SW 1271 (cell line): ENCODE measurements around the gene SUMO3.
A peak's percentile ranks its signal among the peaks of the same experiment; 100 is the strongest.
"Not testable (repeated sequence)": the region's sequence is repeated elsewhere in the genome, so short reads cannot be mapped to it uniquely, and the experiment has no call there.

Source experiments
- DNase-seq, 2 experiments: peaks; one replicate each; lab custom pipeline; 2025; lab: John Stamatoyannopoulos, UW

Gene SUMO3

DNA sequence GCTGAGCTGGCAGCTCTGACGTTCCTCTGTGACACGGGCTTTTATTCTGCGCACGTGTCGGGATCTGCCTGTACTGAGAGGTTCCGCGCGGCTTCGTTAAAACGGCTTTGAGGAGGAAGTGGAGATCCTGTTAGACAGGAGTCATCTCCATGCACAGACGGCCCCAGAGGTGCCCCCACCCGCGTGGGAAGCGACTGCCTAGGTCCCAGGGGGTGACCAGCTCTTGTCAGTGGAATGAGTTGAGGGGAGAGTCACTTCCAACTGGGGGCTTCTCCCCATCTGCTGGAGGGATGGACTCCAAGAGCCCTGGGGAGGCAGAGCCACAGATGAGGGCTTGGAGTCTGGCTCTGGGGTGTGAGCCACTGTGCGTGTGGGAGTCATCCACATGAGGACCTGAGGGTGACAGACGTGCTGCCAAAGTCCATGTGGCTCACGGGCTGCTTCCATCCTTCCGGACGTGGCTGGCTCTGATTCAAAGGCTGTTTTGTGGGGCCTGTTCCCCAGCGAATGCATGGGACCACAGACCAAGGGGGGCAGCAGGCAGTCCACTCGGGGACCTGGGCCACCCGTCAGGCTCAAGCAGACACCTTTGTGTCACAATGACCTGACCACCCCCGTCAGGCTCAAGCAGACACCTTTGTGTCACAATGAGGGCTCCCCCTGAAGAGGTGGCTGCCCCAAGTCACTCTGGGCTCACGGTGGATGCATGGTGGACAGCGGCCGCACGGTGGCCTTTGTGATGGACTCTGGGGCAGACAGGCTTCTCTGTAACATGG, 28.8 kb upstream of the SUMO3 start:
- no peak for DNase-seq

DNA sequence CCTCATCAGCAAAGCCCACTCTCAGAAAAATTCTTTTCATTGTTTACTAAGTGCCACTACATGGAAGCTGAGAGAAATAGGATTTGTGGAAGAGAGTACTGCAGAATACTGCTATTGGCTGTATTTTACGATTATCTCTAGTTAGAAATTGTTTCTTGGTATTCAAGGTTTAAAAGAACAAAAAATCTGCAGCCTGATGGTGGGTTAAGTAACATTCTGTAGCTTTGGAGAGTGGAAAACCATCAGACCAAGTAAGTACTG, 28.3 kb upstream of the SUMO3 start:
- DNase-seq = no peak

DNA sequence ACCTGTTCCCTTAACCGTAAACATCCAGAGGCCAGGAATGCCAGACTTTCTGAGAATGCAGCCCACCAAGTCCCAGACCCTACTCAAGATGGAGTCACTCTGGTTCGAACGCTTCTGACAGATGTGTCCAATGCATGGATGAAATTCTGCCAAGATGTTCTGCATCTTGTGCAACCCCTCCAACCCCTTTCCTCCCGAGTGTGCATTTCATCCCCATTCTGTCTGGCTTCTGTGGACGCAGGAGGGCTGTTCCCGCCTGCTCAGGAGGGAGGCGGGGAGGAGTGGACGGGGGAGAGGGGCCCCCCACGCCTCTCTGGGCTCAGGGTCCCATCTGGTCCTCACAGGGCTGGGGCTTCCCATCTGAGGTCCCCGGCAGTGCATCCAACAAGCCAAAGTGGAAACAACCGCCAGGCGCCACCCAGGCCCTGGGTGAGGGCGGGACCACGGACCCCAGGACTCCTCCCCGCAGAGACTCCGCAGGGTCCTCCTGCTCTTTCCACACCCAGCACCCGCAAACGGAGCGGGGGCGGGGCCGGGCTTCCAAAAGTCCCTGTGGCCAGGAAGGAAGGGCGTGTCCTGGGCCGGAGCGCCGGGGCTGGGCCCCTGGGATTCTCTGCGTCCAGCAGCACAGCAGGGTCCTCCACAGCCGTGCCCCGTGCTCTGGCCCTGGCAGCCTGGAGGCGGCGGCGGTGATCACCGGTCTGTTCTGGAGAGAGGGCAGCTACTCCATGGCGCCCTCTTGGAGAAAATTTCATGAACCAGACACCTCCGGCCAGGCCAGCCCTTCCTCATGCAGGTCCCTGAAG, 27.8 kb upstream of the SUMO3 start:
- peak; percentile 29 to 62 for DNase-seq

DNA sequence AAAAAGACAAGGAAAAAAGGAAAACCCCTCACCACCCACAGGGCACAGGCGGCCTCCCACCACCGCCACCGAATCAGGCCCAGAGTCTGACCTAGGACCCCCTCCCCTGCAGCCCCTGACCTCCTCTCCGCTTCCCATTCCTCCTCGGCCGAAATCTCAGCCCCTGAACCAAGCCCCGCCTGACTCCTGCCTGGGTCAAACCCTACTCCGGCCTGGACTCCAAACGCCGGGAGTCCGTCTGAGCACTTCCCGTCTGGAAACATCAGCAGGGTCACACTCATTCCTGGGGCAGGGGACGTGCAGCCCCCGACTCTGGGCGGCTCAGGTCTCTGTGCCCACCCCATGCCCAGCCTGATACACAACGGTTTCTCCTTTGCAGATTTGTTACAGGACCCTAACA, 26.4 kb upstream of the SUMO3 start:
- no peak for DNase-seq

DNA sequence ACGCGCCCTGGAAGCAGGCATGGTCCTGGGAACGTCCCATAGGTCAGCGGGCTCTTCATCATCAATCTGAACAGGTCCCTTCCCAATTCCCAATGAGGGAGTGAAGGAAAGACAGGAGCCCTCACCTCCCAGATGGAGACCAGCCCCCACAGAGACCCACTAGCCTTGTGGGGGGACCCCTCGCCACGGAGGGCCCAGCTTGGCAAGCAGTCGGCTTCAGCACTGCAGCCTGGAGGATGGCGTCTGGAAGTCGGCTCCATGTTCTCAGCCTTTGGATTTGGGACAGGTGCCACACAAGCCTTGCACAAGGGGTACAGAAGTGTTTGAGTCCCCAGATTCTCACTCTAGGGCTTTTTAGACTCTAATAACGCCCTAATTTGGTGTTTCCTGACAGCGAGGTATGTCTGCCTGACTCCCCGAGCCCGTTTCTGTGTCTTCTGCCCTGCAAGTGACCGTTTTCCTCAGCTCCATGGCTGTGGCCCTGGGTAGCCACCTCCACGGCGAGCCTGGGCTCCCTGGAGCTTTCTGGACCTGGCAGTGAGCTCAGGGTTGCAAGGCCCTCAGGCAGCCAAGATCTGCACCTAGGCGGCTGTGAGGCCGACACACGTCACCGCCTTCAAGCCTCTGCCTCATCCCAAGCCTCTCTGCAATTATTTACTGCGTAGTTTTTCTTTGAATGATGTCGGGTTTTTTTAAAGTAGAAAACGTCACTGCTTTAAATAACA, 25.0 kb upstream of the SUMO3 start:
- DNase-seq = no peak

DNA sequence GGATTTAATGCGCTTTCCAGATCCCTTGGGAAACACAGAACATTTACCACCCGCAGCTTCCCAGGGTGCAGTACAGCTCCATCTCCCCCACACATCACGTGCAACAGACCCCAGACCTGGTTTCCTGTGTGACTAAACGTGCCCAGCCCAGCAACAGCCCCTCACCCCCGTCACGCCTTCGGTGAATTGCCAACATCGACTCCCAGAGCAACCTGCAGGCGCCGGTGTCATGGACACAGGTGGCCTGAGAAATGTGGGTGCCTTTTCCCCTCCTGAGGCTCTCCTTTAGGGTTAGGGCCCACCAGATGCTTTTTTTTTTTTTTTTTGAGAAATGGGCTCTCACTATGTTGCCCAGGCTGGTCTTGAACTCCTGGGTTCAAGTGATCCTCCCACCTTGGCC, 24.2 kb upstream of the SUMO3 start:
- no peak for DNase-seq

DNA sequence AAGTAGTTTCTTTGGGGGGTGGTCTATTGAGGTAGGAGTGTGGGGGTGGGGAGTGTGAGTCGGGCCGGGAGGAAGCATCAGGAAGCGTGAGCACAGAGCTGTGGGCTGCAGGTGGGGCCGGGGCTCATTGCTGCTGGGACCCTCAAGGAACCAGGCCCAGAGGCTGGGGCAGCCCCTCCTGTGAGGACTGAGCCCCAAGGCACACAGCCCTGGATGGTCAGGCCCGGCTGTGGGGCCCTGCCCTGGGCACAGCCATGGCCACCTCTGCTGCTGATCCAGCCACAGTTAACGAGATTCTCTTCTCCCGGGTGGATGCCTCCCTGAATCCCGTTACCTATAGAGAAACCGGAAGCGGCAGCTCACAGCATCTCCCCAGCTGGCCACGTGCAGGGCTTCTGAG, 22.9 kb upstream of the SUMO3 start:
- no peak for DNase-seq

DNA sequence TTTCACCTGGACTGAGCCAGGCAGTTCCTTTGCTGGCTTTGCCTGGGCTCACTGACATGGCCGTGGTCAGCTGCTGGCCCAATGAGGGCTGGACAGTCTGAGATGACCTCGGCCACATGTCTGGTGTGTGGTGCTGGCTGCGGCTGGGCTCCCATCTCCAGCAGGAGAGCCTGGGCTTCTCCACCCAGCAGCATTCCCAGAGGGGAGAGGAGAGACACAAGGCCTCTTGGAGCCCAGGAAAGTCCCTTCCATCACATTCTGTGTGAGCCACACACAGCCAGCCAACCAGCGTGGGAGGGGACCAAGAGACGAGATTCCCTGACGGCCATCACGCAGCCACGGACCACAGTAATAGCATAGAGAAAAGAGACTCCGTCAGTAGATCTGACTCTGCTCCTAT, 21.1 kb upstream of the SUMO3 start:
- no peak for DNase-seq

DNA sequence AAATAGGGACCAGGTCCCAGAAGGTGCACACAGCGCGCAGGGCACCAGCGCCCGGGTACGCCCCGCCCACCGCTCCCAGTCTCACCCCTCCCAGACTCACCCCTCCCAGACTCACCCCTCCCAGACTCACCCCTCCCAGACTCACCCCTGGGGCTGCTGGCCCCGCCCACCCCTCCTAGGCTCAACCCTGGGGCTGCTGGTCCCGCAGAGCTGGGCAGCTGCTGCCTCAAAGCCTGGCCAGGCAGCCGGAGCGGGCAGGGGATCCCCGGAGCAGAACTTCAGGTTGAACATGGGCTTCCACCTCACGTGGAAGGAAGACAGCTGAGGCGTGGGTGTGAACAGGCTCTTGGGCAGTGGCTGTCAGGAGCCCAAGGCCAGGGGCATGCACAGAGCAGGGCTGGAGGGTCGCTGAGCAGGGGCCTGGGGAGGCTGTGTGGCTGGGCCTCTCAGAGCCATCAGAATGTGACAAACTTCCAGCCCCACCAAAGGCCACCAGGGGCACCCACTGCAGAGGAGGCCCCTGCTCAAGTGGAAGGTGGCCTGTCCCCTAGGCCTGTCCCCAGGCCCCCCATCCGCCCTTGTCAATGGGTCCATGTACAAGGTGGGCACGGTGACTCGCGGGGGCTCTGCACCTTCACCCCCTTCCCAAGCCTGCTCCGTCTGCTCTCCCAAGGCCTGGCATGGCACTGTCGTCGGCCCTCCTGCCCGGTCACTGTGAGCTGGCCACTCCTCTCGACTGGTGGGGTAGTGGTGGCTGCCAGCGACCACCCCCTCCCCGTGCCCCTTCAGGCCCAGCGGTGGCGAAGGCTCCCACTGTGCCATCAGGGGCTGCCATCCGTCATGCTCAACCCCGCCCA, 20.4 kb upstream of the SUMO3 start:
- no peak for DNase-seq

DNA sequence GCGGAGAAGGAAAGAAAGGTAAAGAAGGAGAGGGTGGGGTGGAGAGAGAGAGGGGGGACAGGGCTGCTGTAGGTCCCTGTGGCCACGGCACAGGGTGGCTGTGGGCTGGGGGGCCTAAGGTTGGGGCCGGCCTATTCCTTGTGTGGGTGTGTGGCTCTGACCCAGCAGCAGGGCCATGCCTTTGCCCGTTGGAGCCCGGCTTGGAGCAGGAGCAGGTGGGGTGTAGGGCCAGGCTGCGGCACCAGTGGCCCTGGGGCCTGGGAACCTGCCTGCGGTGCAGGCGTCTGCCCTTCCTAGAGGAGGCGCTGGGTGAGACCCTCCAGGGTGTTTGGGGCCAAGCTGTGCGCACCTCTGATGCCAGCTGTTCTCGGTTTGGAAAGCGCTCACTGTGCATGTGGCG, 19.7 kb upstream of the SUMO3 start:
- DNase-seq = no peak

DNA sequence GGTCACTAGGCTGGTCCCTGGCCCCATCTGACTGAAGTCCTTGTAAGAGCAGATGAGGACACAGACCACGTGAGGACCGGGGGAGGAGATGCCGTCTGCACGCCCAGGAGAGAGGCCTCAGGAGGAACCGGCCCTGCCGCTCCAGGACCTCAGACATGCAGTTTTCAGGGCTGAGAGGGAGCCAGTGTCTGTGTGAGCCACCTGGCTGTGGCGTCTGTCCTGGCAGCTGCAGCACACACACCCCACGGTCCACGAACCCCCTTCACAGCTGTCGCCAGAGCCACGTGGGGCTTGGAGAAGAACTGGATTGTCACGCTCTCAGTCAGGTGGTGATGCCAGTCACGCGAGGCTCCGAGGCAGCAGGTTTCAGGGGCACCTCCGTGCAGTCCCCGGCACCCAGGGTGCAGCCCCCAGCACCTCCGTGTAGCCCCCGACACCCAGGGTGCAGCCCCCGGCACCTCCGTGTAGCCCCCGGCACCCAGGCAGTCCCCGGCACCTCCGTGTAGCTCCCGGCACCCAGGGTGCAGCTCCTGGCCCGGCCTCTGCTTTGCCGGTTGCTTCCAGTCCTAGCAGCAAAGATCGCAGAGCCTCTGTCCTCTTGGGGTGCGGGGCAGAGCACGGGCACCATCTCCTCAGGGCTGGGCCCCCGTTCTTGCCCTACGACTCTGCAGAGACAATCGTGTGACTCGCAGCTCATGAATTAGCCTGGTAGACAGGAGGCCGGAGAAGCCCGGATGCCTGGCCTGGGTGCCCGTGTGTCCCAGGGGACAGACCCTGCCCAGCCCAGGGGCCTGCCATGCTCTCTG, 19.0 kb upstream of the SUMO3 start:
- no peak for DNase-seq

DNA sequence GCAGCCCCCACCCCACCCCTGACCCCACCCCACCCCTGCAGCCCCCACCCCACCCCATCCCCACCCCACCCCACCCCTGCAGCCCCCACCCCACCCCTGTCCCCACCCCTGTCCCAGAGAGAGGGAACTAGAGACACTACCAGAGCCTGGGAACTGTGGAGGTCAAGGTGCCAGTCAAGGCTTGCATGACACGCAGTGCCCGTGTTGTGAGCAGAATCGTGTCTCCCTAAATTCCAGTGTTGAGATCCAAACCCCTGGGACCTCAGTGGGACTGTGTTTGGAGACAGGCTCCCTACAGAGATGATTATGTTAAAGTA, 18.4 kb upstream of the SUMO3 start:
- DNase-seq = no peak

DNA sequence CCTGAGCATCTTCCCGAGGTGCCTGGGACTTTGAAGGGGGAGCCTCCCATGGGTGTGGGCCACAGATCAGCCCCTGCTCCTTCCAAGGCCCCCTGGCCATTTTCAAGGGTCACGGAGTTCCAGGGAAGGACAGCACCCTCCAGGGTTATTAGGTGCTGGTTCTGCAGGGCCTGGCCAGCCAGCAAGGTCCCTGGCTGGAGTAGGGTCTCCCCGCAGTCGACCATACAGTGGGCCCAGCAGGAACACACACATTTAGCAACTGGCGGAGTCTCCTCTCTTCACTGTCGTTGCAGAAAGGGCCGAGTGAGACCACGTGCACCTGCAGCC, 17.7 kb upstream of the SUMO3 start:
- no peak for DNase-seq

DNA sequence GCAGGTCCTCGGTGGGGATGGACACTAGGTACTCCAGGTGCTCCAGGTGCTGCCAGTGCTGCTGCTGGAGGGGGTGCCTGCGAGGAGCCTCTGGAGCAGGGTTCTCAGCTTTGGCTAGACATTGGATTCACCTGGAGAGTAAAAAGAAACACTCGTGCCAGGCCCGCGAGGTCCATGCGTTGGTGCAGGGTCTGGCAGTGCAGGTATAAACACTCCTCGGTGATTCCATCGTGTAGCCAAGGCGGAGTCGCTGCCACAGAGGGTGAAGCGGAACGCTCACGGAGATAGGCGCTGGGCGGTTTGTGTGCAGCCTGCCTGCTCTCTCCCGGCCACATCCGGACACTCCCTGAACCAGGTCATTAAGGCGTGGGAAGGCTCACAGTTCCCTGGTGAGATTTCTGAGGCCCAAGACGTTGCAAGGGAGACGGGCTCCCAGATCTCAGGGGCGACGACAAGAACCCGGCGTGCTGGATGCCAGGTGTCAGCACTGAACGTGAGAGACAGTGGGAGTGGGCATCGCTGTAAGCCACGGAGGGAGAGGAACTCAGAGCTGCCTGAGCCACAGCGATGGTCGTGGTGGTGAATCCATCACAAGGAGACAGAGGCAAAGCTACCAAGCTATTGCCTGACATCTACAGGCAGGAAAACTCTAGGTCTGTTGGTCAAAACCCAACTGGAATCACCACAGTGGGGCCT, 17.2 kb upstream of the SUMO3 start:
- no peak for DNase-seq

DNA sequence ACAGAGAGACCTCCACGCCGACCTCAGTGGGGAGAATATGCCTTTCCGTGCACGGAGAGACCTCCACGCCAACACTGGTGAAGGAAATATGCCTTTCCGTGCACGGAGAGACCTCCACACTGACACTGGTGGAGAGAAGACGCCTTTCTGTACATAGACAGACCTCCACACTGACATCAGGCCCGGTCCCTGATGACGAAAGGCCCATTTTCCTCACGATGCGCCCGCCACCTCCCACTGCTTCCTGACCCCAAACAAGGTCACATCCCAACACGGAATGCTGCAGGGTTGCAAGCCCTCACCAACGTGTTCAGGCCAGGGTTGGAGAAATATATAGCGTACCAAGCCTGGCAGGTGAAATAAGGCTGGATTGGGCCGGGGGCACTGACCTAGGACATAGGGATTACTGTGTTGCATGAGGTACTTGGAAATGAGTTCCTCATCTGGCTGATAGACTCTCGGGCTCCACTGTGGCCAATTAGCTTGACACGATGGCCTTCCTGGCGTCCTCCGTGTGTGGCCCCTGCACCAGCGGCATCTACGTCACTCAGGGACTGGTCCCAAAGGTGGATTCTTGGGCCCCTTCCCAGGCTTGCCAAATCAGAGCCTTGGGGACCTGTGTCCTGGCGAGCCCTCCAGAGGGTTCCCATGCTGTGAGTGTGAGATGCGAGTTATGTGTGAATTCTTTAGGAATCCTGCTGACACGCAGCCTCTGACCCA, 16.5 kb upstream of the SUMO3 start:
- no peak for DNase-seq

DNA sequence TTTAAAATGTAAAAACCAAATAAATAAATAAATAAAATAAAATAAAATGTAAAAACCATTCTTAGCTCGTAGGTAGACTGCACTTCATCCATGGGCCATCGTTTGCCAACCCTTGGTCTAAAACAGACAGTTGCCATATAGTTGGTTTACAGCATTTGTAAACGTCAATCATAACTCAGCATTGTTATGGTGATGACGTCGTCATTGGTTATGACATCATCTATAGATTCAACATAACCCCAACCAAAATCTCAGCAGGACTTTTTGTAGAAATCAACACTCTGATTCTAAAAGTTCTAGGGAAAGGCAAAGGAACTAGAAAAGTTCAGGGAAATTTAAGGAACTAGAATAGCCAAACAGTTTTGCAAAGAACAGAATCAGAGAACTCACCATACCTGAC, 15.8 kb upstream of the SUMO3 start:
- DNase-seq = no peak

DNA sequence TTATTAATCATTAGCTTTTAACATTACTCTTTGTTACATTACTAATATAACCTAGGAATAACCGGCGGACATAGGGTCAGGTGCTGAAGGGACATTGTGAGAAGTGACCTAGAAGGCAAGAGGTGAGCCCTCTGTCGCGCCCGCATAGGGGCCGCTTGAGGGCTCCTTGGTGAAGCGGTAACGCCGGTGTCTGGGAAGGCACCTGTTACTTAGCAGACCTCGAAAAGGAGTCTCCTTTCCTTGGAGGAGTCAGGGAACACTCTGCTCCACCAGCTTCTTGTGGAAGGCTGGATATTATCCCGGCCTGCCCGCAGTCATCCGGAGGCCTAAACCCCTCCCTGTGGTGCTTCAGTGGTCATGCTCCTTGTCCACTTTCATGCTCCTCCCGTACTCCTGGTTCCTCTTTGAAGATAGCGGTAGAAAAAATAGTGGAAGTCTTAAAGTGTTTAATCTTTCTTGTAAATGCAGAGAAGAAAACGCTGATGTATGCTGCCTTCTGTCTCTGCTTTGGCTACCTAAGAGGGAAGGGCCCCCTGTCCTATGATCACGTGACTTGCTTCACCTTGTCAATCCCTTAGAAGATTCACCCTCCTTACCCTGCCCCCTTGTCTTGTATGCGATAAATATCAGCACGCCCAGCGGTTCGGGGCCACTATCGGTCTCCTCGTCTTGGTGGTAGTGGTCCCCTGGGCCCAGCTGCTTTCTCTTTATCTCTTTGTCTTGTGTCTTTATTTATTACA, 14.8 kb upstream of the SUMO3 start:
- DNase-seq = not testable (repeated sequence)

DNA sequence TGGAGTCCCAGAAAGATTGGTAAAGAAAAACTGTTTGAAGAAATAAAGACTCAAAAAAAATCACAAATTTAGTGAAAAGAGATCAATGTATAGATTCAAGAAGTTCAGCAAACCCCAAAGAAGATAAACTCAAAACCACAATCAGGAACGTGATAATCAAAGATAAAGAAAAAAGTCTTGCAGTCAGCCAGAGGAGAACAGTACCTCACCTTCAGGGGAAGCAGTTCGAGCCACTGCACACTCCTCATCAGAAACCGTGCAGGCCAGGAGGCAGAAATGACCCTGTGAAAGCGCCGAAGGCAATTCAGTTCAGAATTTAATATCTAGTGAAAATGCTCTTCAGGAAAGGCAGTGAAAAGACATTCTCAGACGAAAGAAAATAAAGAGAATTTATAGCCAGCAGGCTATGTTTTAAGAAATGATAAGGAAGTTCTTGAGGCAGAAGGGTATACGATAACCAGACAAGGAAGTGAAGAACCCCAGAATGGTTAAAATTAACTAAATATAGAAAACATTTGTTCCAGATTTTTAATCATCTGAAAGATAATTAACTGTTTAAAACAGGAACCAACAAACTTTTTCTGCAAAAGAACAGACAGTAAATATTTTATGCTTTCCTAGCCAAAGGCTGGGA, 13.5 kb upstream of the SUMO3 start:
- DNase-seq = no peak

DNA sequence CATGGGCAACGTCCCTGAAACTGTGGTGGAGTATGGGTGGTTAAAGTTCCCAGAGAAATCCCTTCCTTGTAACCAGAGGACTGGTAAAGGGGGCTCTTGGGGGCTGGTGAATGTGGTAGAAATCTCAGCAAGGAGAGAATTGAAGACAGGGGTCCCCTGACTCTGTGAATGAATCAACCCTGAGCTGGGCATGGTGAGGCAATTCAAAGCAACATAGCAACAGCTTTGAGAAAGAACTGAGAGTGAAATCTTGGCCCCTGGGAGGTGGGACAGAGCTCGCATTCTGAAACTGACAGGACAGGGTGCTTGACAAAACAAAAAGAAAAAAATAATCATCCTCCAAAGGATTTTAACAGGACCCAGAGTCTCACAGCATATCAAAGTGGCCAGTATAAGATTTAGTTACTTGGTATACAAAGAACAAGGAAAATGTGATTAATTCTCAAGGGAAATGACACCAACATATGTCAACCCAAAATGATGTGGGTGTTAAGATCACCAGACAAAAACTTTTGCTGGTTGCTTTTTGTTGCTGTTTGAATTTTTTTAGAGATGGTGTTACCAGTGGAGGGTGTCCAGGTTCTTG, 11.7 kb upstream of the SUMO3 start:
- no peak for DNase-seq
